Measurements from ENCODE around the gene PCBP3.
"Not testable (repeated sequence)": the region's sequence is repeated elsewhere in the genome, so short reads cannot be mapped to it uniquely, and the experiment has no call there.

Gene PCBP3

DNA sequence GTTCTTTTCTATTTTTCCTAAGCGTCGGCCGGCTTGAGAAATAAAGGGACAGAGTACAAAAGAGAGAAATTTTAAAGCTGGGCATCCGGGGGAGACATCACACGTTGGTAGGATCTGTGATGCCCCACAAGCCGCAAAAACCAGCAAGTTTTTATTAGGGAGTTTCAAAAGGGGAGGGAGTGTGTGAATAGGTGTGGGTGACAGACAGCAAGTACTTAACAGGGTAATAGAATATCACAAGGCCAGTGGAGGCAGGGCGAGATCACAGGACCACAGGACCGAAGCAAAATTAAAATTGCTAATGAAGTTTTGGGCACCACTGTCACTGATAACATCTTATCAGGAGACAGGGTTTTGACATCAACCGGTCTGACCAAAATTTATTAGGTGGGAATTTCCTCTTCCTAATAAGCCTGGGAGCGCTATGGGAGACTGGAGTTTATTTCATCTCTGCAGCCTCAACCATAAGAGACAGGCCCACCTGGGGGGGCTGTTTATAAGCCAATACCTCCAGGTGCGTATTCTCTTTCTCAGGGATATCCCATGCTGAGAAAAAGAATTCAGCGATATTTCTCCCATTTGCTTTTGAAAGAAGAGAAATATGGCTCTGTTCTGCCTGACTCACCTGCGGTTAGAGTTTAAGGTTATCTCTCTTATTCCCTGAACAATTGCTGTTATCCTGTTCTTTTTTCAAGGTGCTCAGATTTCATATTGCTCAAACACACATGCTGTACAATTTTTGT lies 332.3 kb downstream of the PCBP3 start:
- DNase-seq: not testable (repeated sequence)

DNA sequence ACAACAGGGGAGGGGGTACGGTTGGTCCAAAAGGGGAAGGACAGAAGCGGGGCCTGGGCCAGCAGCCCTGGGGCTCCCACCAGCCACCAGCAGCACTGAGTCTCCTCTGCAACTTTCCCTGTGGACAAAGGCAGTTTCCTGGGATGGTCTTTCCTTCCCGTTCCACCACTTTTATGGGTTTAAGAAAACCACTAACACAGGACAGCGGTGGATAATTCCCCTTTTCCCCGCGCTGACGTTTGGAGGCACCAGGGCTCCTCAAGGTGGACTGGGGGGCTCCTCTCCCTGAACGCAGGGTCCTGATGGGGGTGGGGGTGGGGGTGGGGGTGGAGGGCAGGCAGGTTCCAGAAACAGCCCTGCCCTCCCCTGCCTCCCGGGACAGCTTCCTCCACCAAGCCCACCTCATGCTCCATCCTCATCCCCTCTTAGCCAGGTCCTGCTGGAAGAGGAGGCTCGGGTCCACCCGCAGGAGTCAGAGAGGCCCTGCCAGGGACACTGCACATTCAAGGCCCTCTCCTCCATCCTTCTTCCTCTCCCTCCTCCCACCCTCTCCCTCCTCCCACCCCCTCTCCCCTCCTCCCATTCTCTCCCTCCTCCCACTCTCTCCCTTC lies 333.3 kb downstream of the PCBP3 start:
- DNase-seq: no peak

DNA sequence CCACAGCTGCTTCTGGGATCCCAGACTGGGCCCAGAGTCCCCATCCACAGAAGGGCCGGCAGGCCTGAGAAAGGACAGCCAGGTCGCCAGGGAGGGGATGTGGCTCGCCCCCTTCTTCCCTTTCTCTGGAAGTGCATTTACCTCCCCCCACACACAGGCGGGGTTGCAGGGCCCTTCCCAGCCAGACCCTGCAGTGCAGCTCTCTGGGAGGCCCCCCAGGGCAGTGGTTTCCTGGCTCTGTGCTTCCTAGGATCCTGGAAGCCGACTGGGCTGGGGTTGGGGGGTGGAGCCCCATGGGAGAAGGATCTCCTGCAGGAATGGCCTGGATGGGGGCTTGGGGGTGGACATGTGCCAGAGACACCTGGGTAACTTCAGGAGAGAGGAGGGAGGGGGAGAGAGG lies 333.9 kb downstream of the PCBP3 start:
- no peak for DNase-seq

- DNase-seq: no peak
These were observed 335.7 kb downstream of the PCBP3 start for GRCh38 chr21:45979141-45979631.

GRCh38 chr21:45979651-45980050 lies 336.1 kb downstream of the PCBP3 start:
- DNase-seq: no peak

GRCh38 chr21:45980271-45980670 lies 336.7 kb downstream of the PCBP3 start:
- DNase-seq: no peak

GRCh38 chr21:45980697-45981096 lies 337.2 kb downstream of the PCBP3 start:
- no peak for DNase-seq

- peak; percentile 16 for DNase-seq
These were observed 337.9 kb downstream of the PCBP3 start, which contains the start of gene COL6A1 for GRCh38 chr21:45981151-45982091. COL6A1 (plus strand) TSS chr21:45981770; CDS start chr21:45981851, 81 bp downstream.

GRCh38 chr21:45982092-45982757 lies 338.7 kb downstream of the PCBP3 start:
- no peak for DNase-seq

DNA sequence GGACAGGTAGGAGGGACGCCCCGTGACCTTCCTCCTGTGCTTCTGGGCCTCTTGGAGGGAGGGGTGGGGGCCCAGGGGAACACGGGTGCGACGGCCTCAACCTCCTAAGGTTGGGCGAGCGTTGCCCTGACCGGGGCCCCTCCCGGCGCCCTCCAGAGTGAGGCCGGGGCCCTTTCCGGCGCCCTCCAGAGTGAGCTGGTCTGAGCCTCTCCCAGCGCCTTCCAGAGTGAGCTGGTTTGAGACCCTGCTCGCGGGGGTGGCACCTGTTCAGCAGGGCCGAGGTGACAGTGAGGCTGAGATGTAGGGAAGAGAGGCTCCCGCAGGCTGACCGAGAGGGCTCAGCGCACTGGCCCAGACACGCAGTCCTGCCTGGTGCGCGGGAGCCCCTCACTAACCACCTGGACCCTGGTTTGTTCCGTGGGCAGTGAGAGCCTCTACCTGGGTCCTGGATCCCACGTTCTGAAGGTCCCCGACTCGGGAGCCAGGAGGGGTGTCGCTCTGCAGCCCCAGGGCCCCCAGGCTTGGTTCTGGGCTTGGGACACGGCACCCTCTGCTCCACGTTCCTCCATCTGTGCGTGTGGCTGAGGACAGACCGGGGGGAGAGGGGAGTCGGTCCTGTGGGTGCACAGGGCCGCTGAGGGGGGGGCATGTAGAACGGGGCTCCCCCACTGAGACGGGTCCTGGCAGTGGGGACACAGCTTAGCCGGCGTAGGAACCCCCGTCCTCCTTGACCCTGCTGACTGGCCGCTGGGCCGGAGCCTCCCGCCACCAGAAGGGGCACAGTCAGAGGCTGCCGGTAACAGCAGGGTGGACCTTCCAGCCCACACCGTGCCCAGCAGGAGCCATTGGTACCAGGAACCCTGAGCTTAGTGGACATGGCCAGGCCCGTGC lies 339.5 kb downstream of the PCBP3 start:
- DNase-seq: no peak

DNA sequence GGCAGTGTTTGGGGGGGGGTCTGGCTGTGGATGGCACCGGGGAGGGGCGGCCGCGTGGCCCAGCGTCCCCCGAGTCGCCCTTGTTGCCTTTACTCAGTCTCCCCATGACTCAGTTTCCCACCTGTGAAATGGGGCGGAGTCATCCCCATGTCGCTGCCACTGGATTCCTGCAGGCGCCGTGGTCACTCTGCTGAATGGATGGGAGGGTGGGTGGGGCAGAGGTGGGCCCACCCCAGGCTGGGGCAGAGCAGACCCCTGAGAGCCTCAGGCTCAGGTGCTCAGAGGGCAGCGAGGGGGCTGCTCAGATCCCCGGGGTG lies 340.1 kb downstream of the PCBP3 start:
- DNase-seq: no peak

DNA sequence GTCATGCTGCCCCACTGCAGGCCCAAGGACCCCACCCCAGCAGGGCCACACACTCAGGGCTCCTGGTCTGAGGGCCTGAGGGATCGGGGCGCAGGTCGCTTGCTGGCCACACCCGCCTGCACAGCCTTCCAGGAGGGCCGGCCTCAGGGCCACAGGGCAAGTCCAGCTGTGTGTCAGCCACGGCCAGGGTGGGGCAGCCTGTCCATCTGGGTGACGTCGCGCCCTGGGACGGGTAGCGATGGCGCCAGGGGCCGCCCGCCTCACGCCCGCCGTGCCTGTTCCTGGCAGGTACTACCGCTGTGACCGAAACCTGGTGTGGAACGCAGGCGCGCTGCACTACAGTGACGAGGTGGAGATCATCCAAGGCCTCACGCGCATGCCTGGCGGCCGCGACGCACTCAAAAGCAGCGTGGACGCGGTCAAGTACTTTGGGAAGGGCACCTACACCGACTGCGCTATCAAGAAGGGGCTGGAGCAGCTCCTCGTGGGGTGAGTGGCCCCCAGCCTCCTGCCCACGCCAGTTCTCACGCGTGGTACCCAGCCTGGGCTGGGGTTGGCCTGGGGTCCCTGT lies 340.5 kb downstream of the PCBP3 start:
- peak; percentile 24 for DNase-seq

DNA sequence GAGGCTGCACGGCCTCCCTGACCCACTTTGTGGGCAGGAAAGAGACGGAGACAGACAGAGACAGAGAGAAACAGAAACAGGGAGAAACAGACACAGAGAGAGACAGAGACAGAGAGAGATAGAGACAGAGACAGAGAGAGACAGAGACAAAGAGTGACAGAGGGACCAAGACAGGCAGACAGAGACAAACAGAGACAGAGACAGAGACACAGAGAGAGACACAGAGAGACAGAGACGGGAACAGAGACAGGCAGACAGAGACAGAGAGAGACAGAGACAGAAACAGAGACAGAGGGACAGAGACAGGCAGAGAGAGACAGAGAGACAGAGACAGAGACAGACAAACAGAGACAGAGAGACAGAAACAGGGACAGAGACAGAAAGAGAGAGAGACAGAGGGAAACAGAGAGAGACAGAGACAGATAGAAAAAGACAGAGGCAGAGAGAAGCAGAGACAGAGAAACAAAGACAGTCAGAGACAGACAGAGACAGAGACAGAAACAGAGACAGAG lies 341.1 kb downstream of the PCBP3 start:
- no peak for DNase-seq

GRCh38 chr21:45985471-45986315 lies 342.2 kb downstream of the PCBP3 start:
- DNase-seq: no peak

- no peak for DNase-seq
These were observed 343.0 kb downstream of the PCBP3 start for GRCh38 chr21:45986316-45987051.

GRCh38 chr21:45987121-45987711 lies 343.7 kb downstream of the PCBP3 start:
- no peak for DNase-seq

DNA sequence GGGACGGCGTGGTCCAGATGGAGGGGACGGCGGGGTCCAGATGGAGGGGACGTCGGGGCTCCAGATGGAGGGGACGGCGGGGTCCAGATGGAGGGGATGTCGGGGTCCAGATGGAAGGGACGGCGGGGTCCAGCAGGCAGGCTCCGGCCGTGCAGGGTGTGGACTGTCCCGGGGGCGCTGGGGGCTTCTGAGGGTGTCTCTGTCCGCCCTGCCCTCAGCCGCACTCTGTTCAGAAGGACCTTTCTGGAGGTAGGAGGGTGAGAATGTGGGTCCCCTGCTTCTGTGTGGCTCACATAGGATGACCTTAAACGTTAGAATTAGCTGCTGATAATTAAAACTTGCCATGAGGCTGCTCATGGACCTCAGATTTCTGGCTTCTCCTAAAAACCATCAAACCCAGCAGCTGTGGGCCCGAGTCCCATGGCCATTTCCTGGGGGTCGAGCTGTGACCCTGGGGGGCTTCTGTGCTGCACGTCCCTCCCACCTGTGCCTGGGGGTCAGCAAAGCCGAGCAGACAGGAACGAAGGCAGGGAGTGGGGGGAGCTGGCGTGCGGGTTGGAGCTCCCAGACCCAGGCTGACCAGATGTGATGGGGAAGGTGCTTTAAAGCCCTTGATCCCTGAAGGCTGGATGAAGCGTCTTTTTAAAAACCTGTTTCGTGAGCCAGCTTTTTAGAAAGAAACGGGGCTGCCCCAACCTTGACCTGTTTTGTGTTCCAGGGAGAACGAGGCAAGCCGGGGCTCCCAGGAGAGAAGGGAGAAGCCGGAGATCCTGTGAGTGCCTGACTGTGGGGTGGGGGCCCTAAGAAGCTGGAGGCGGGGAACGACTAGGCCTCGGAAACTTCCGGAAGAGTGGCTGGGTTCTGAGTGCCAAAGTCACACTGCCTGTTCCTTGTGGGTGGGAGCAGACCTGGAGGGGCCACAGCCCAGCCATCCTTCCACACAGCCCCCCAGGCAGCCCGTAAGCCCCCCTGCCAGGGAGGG lies 345.1 kb downstream of the PCBP3 start:
- DNase-seq: no peak

All from NCI-H748 treated with DMSO at 0.1 percent for 48 hours (cell line).